ENCODE measurements around the gene LRP5. TPM values are rescaled to one million over a fixed set of nuclear protein-coding genes. Genes with fewer than 3 reads are reported as not detected.

The LRP5 gene
- total RNA-seq, 1 experiment from 2014 or later = 55.2 TPM

- TF ChIP-seq ZBTB33 (IDR thresholded peaks at IDR 0.05; ENCODE audit: extremely low read depth, insufficient replicate concordance, low read length) (no peak), CEBPB (IDR thresholded peaks at IDR 0.05; ENCODE audit: low read depth) (no peak), EGR1 (IDR thresholded peaks at IDR 0.05; ENCODE audit: low read depth) (no peak), ELF1 (IDR thresholded peaks at IDR 0.05; ENCODE audit: borderline replicate concordance, low read depth) (no peak), JUND (IDR thresholded peaks at IDR 0.05) (no peak), RAD21 (IDR thresholded peaks at IDR 0.05; ENCODE audit: low read depth) (no peak), FOSL1 (IDR thresholded peaks at IDR 0.05; ENCODE audit: low read depth) (no peak)
Observed at GRCh38 chr11:68331338-68331947, 19.1 kb downstream of the LRP5 start (continued).

- POLR2A ChIA-PET = no interaction called here
- no peak overlapping the region for H2AFZ ChIP-seq (ENCODE audit: low read depth, low read length, poor library complexity, severe bottlenecking)
- no peaks in the 10 kb centered on the region for H3K9me3 ChIP-seq (ENCODE audit: control insufficient read depth in 1 of 2, insufficient read depth in 1 of 2, low read depth in 1 of 2, low read length in 2 of 2)
- H3K4me1 ChIP-seq (ENCODE audit: control insufficient read depth in 1 of 2, insufficient read depth in 2 of 2, low read length in 2 of 2) = peaks cover 2 to 12% of the 10 kb centered on the region in 2 experiments; a peak in 2 of 4 replicates
- CTCF ChIA-PET = no interaction called here
- RAD21 ChIA-PET (ENCODE audit: low non-redundant PET in 1 of 2, low total read pairs in 2 of 2, uncharacterized antibody in 2 of 2, unreplicated experiment in 2 of 2) = no interaction called here
- no peak overlapping the region for H3K27ac ChIP-seq (ENCODE audit: low read depth, low read length)
- no peaks in the 10 kb centered on the region for H3K27me3 ChIP-seq (ENCODE audit: insufficient read depth, low read length)
- DNase-seq (ENCODE audit: low read depth, low spot score) (no peak), ATAC-seq (no peak)
- H3K79me2 ChIP-seq (ENCODE audit: insufficient read depth, low read length) = peaks cover 32% of the 10 kb centered on the region; the same call in 1 of the 2 replicates
- H3K36me3 ChIP-seq (ENCODE audit: control insufficient read depth in 1 of 2, insufficient read depth in 2 of 2, low read length in 2 of 2) = no peaks in the 10 kb centered on the region
- H4K20me1 ChIP-seq (ENCODE audit: insufficient read depth) = no peaks in the 10 kb centered on the region
- H3K4me3 ChIP-seq (replicated peaks in 1 of 2; ENCODE audit: low read depth in 1 of 2, low read length in 2 of 2) = no peak overlapping the region
- TF ChIP-seq FOSL1 (IDR thresholded peaks at IDR 0.05; ENCODE audit: low read depth) = no peak
- H3K9ac ChIP-seq (ENCODE audit: low read length) = no peak overlapping the region
- no TSS peak for BruUV-seq (replicated peaks)
- H3K4me2 ChIP-seq (ENCODE audit: low read length) = no peak overlapping the region
- intact Hi-C loops (cut with micrococcal nuclease) = no loop called here
- H3K9me2 ChIP-seq (ENCODE audit: insufficient read depth) = no peaks in the 10 kb centered on the region
Observed at GRCh38 chr11:68332186-68332585, 19.8 kb downstream of the LRP5 start.

All from HCT116 (cell line).